H9 (cell line): ENCODE data around the gene SRGAP1. TPM values are rescaled to one million over a fixed set of nuclear protein-coding genes. Genes with fewer than 3 reads are reported as not detected.

Experiments
- DNase-seq: peaks from one replicate; pipeline ENCODE4 v3.0.0-alpha.2; 2017
- H2AFZ ChIP-seq: one replicate; pipeline ENCODE4 v1.6.1; 2013; ENCODE audit warnings: mild to moderate bottlenecking, low read length, control low read depth, moderate library complexity
- H2AK5ac ChIP-seq: 2 replicates; pipeline ENCODE4 v1.6.1; 2013; ENCODE audit warnings: low read length, control low read depth, mixed read lengths; ENCODE audit not compliant: insufficient read length
- H2BK120ac ChIP-seq: one replicate; pipeline ENCODE4 v1.6.1; 2013; ENCODE audit warnings: low read depth, mild to moderate bottlenecking, low read length, control low read depth, inconsistent platforms; ENCODE audit not compliant: poor library complexity, severe bottlenecking
- H2BK12ac ChIP-seq: 2 replicates; pipeline ENCODE4 v1.6.1; 2013; ENCODE audit warnings: low read length, control low read depth, mixed read lengths, low read depth; ENCODE audit not compliant: insufficient read length
- H2BK15ac ChIP-seq: 2 replicates; pipeline ENCODE4 v1.6.1; 2013; ENCODE audit warnings: low read depth, low read length, control low read depth
- H2BK20ac ChIP-seq: one replicate; pipeline ENCODE4 v1.6.1; 2013; ENCODE audit warnings: low read depth, mild to moderate bottlenecking, low read length, control low read depth, inconsistent platforms; ENCODE audit not compliant: poor library complexity, severe bottlenecking
- H2BK5ac ChIP-seq: 2 replicates; pipeline ENCODE4 v1.6.1; 2013; ENCODE audit warnings: low read length, control low read depth, mixed read lengths; ENCODE audit not compliant: insufficient read length
- H3K14ac ChIP-seq: 2 replicates; pipeline ENCODE4 v1.6.1; 2013; ENCODE audit warnings: low read length, control low read depth; ENCODE audit not compliant: insufficient read depth
- H3K18ac ChIP-seq: 2 replicates; pipeline ENCODE4 v1.6.1; 2013; ENCODE audit warnings: low read depth, mild to moderate bottlenecking, mixed read lengths, low read length, control low read depth; ENCODE audit not compliant: insufficient read length
- H3K23ac ChIP-seq: 2 replicates; pipeline ENCODE4 v1.6.1; 2013; ENCODE audit warnings: low read length, control low read depth, mixed read lengths, low read depth; ENCODE audit not compliant: insufficient read length
- H3K23me2 ChIP-seq: 2 replicates; pipeline ENCODE4 v1.6.1; 2013; ENCODE audit warnings: low read depth, mild to moderate bottlenecking, mixed read lengths, low read length, control low read depth; ENCODE audit not compliant: insufficient read length, poor library complexity, severe bottlenecking
- H3K27ac ChIP-seq: 2 replicates; pipeline ENCODE4 v1.5.1; 2013; ENCODE audit warnings: low read length, control low read depth, mixed read lengths, low read depth; ENCODE audit not compliant: insufficient read length
- H3K27me3 ChIP-seq: 2 replicates; pipeline ENCODE4 v1.6.1; 2013; ENCODE audit warnings: low read length, control low read depth, inconsistent platforms; ENCODE audit not compliant: insufficient read depth
- H3K4ac ChIP-seq: 2 replicates; pipeline ENCODE4 v1.6.1; 2013; ENCODE audit warnings: low read depth, mild to moderate bottlenecking, control low read depth, inconsistent platforms, low read length, moderate library complexity
- H3K4me1 ChIP-seq: 2 replicates; pipeline ENCODE4 v1.6.1; 2013; ENCODE audit warnings: low read length, control low read depth, inconsistent platforms; ENCODE audit not compliant: insufficient read depth
- H3K4me2 ChIP-seq: 2 replicates; pipeline ENCODE4 v1.6.1; 2013; ENCODE audit warnings: low read length, control low read depth, mixed read lengths; ENCODE audit not compliant: insufficient read length, insufficient read depth
- H3K56ac ChIP-seq: 2 replicates; pipeline ENCODE4 v1.6.1; 2013; ENCODE audit warnings: low read depth, mild to moderate bottlenecking, mixed read lengths, low read length, control low read depth; ENCODE audit not compliant: insufficient read length
- H3K79me1 ChIP-seq: 2 replicates; pipeline ENCODE4 v1.6.1; 2013; ENCODE audit warnings: low read depth, mild to moderate bottlenecking, moderate library complexity, low read length, control low read depth, inconsistent platforms; ENCODE audit not compliant: insufficient read depth, poor library complexity, severe bottlenecking
- H3K79me2 ChIP-seq: 2 replicates; pipeline ENCODE4 v1.6.1; 2013; ENCODE audit warnings: low read length, control low read depth, inconsistent platforms; ENCODE audit not compliant: insufficient read depth
- H3K9ac ChIP-seq: 2 replicates; pipeline ENCODE4 v1.6.1; 2013; ENCODE audit warnings: low read length, control low read depth, mixed read lengths; ENCODE audit not compliant: insufficient read length; ENCODE audit errors: extremely low read depth
- H3K9me3 ChIP-seq: one replicate; pipeline ENCODE4 v1.6.1; 2013; ENCODE audit warnings: low read depth, low read length, inconsistent platforms; ENCODE audit not compliant: control insufficient read depth
- H3T11ph ChIP-seq: one replicate; pipeline ENCODE4 v1.6.1; 2013; ENCODE audit warnings: mild to moderate bottlenecking, low read length, control low read depth, inconsistent platforms
- H4K20me1 ChIP-seq: one replicate; pipeline ENCODE4 v1.6.1; 2013; ENCODE audit not compliant: control insufficient read depth, insufficient read length, insufficient read depth
- H4K5ac ChIP-seq: 2 replicates; pipeline ENCODE4 v1.6.1; 2013; ENCODE audit warnings: low read depth, mild to moderate bottlenecking, mixed read lengths, low read length, control low read depth; ENCODE audit not compliant: insufficient read length
- H4K8ac ChIP-seq: replicated peaks from 2 replicates; pipeline ENCODE4 v1.6.1; 2013; ENCODE audit warnings: low read length, control low read depth, mixed read lengths, low read depth; ENCODE audit not compliant: insufficient read length
- H4K91ac ChIP-seq: 2 replicates; pipeline ENCODE4 v1.6.1; 2013; ENCODE audit warnings: low read depth, mild to moderate bottlenecking, moderate library complexity, mixed read lengths, low read length, control low read depth; ENCODE audit not compliant: insufficient read length
- H3K27ac Mint-ChIP-seq, 3 experiments: 2 replicates in 2 of 3; 3 replicates in 1 of 3; pipeline ENCODE4 v1.8.0; 2020 to 2021; ENCODE audit warnings: mixed read lengths in 3 of 3, mild to moderate bottlenecking in 1 of 3, moderate library complexity in 1 of 3
- H3K27me3 Mint-ChIP-seq: 2 replicates; pipeline ENCODE4 v1.8.0; 2021; ENCODE audit warnings: low read depth, mild to moderate bottlenecking, moderate library complexity, mixed read lengths
- H3K36me3 Mint-ChIP-seq, 3 experiments: 2 replicates in 2 of 3; 3 replicates in 1 of 3; pipeline ENCODE4 v1.8.0; 2020 to 2021; ENCODE audit warnings: low read depth in 3 of 3, mixed read lengths in 3 of 3; ENCODE audit not compliant: insufficient read depth in 1 of 3
- H3K4me1 Mint-ChIP-seq, 2 experiments: 2 replicates each; pipeline ENCODE4 v1.8.0; 2020; ENCODE audit warnings: mixed read lengths in 2 of 2
- H3K4me3 Mint-ChIP-seq, 2 experiments: 2 replicates in 1 of 2; 3 replicates in 1 of 2; pipeline ENCODE4 v1.8.0; 2020 to 2021; ENCODE audit warnings: mild to moderate bottlenecking in 2 of 2, mixed read lengths in 2 of 2, moderate library complexity in 1 of 2
- H3K9me3 Mint-ChIP-seq, 2 experiments: 2 replicates in 1 of 2; 3 replicates in 1 of 2; pipeline ENCODE4 v1.8.0; 2020; ENCODE audit warnings: mild to moderate bottlenecking in 2 of 2, mixed read lengths in 2 of 2, moderate library complexity in 1 of 2
- WGBS: extraction: QIAGEN DNeasy Blood & Tissue Kit; methylation state at CpG from one replicate; pipeline ENCODE4 v1.1.7; 2013; ENCODE audit warnings: missing lambda C conversion rate, low lambda C conversion rate, mixed read lengths; ENCODE audit not compliant: insufficient read length; ENCODE audit errors: extremely low coverage; 5-methylcytosine and 5-hydroxymethylcytosine counted together
- total RNA-seq: library from RNA; stranded (reverse); gene quantifications from 2 replicates; pipeline ENCODE4 v1.2.1, GENCODE V29; 2021
- TF ChIP-seq, protein P1 (sequence below): fragments of 200-600 bp; sonication (generic); conservative IDR thresholded peaks from 3 replicates; pipeline ENCODE4 v1.8.0; 2021; ENCODE audit warnings: antibody characterized with exemption, mild to moderate bottlenecking

Gene SRGAP1
- total RNA-seq, 1 experiment from 2014 or later: 4.8 TPM

DNA sequence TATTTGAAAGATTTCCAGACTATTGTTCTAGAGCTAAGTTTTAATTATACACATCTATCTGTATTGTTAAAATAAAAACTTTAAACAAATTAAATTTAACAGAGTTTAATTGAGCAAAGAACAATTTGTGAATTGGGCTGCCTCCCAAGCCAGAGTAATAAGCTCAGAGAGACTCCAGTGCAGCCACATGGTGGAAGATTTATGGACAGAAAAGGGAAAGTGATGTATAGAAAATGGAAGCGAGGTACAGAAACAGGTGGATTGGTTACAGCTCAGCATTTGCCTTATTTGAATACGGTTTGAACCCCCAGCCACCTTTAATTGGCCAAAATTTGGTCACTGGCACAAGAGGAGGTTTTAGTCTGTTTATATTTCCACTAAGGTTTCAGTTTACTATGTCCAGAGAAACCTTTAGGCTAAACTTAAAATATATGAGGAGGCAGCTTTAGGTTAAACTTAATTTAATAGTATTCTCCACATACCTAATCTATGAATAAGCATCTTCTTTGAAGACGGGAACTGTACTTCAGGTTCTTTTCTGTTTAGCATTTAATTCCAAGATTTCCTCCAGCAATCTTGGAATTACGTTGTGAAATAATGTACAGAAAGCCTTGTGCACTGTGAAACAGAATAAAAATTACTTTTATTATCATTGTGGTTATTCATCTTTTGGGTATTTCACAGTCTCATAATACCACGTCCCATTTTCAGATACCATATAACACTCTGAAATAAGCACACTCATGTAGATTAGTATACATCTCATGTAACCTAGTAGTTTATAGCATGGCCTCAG, 19.4 kb downstream of the SRGAP1 start:
- Mint-ChIP-seq H3K27ac (no peak overlapping the region; a peak in 1 of 7 replicates), H3K4me1 (peaks cover 28 to 29% of the 10 kb centered on the region in 2 experiments), H3K4me3 (no peak overlapping the region), H3K9me3 (no peaks in the 10 kb centered on the region), H3K27me3 (no peaks in the 10 kb centered on the region), H3K36me3 (no peaks in the 10 kb centered on the region)
- Histone ChIP-seq H2BK15ac (no peak overlapping the region), H3K23me2 (no peaks in the 10 kb centered on the region), H2BK20ac (no peak overlapping the region), H3K79me1 (peaks cover 4% of the 10 kb centered on the region), H3K23ac (no peak overlapping the region), H3K27me3 (no peaks in the 10 kb centered on the region), H3K4me1 (peaks cover 4% of the 10 kb centered on the region; the same call in 1 of the 2 replicates), H3K4ac (no peak overlapping the region), H3K4me2 (no peak overlapping the region), H4K91ac (no peak overlapping the region), H4K5ac (no peak overlapping the region), H3T11ph (no peak overlapping the region), H3K79me2 (no peaks in the 10 kb centered on the region; the same call in 1 of the 2 replicates), H4K20me1 (no peaks in the 10 kb centered on the region), H3K14ac (no peak overlapping the region), H3K9ac (no peak overlapping the region), H2BK5ac (no peak overlapping the region), H2BK120ac (no peak overlapping the region), H4K8ac (no peak overlapping the region), H2AFZ (no peak overlapping the region), H3K56ac (no peak overlapping the region), H2AK5ac (no peak overlapping the region), H3K9me3 (no peaks in the 10 kb centered on the region), H3K18ac (no peak overlapping the region), H3K27ac (no peak overlapping the region), H2BK12ac (no peak overlapping the region)
- no peak for DNase-seq
- TF ChIP-seq, protein P1, sequence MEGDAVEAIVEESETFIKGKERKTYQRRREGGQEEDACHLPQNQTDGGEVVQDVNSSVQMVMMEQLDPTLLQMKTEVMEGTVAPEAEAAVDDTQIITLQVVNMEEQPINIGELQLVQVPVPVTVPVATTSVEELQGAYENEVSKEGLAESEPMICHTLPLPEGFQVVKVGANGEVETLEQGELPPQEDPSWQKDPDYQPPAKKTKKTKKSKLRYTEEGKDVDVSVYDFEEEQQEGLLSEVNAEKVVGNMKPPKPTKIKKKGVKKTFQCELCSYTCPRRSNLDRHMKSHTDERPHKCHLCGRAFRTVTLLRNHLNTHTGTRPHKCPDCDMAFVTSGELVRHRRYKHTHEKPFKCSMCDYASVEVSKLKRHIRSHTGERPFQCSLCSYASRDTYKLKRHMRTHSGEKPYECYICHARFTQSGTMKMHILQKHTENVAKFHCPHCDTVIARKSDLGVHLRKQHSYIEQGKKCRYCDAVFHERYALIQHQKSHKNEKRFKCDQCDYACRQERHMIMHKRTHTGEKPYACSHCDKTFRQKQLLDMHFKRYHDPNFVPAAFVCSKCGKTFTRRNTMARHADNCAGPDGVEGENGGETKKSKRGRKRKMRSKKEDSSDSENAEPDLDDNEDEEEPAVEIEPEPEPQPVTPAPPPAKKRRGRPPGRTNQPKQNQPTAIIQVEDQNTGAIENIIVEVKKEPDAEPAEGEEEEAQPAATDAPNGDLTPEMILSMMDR: no peak
- no CpG with 5 or more reads among the region's 5 CpGs for WGBS
